ENCODE data around the gene EVI5L.
"Not testable (repeated sequence)": the region's sequence is repeated elsewhere in the genome, so short reads cannot be mapped to it uniquely, and the experiment has no call there.

EVI5L gene

DNA sequence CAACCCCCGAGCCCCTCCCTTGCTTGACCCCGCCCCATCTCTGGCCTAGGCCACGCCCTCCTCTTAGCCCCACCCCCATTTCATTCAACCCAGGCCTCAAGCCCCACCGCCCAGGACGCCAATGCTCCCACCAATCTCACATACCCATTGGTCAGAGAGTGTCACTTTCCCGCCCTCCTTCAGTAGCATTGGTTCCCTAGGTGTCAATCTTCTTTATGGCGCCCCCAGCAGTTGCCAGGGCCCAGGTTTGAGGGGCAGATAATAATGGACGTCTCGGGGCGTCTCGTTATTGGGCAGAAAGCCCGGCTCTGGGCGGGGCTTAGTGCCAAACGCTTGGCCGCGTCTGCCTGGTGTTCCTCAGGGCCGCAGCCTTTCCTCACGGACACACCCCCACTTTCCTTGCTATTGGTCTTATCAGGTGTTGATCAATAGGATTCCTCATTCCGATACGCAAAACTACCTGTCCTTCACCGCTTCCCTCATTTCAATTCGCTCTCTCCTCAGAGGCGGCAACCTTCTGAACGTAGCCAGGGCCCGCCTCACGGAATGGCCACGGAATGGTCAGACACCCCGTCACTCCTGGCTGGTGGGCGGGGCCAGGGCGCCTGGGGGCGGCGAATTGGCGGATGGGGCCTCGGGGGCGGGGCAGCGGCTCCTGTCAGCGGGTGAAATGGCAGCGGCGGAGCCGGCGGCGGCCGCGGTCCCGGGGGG, at the start of gene EVI5L:
Gene EVI5L (plus strand): TSS at position 658 of the 711 bp plus-strand sequence. CDS start 16,325 bp downstream, outside the sequence.
- peak; percentile 100 for DNase-seq

DNA sequence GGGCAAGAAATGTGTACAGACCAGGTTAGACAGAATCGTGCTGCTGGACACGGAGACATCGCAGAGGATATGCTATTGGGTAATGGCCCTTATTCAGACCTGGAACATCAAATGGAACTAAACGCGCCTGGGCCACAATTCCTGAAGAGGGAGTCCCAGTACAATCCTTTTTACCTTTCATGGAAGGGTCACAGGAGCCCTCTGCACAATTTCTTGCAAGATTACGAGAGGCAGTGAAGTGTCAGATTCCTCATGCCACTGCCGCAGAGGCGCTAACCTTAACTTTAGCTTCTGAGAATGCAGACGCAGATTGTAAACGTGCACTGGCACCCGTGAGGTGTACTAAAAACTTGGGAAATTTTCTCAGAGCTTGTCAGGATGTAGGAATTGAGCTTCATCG, 48.9 kb upstream of the EVI5L start:
- DNase-seq = no peak

DNA sequence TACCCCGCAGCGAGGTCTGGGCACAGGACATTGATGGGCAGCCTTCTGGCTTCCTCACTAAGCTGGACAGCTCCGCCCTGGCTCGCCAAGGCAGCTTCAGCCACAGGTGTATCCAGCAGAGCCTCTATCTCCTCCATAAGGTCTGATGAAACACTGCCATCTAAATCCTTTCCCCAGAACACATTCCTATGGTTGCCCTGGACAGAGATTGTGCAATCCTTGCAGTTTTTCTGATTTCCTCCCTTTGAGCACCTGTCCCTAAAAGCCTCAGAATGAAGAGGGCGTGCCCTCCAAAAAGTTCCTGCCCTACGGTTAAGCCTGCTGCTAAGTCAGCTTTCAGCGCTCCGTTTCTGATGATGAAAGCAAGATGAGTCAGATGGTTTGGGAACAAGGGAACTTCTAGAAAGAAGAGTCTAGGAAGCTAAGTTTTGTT, 46.0 kb upstream of the EVI5L start:
- DNase-seq = peak; percentile 83

DNA sequence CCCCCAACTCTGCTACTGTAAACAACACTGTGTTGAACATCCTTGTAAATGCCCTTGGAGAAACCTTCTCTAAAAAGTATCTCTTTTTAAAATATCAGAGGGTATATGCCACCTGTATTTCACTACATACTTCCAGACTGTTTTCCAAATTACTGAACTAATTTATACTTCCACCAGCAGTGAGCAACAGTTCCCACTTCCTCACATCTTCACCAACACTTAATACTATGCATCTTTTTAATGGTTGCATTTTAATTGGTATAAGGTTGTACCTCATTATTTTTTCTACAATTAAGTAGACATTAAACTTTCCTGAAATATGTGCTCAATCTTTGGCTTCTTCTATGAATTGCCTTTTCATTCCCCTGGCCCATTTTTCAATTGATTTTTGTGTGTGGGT, 45.2 kb upstream of the EVI5L start:
- DNase-seq = no peak

DNA sequence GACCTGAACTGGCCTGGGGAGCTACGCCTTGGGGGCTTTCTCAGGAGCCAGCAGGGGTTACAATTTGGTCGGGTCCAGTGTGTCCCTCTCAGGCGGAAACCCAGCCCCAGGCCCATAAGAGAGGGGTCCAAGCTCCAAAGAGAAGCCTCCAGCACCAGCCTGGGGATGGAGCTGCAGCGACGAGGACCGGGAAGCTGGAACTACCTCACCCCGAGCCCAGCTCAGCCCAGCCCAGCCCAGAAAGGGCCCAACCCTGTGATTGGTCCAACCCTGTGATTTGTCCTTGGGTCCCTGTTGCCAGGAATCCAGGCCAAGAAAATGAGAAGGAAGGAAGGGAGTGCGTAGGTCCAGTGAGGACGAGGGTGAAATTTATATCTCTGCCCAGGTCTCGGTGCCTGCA, 42.9 kb upstream of the EVI5L start:
- no peak for DNase-seq

DNA sequence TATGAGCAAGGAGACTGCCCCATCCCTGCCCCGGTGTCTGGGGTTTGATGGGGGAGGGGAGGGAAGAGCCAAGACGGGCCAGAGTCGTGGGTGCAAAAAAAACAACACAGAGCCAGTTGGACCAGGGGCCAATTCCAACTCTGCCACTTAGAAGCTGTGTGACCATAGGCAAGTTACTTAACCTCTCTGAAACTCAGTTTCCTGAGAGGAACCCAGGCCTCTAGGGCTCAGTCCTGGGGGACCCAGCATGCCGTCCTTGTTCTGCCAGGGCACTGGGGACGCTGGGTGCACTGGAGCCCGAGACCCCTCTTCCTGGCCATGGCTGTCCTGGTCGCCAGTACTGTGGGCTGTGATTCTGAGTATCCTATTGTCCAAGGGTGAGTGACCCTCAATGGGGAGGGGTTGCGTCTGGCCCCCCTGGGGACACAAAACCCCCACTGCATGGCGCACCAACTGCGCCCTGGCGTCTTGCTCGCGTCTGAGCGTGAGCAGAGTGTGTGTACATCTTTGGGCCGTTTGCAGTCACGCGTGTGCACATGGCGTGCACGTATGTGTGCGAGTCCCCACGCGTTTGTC, 42.3 kb upstream of the EVI5L start:
- DNase-seq = no peak

DNA sequence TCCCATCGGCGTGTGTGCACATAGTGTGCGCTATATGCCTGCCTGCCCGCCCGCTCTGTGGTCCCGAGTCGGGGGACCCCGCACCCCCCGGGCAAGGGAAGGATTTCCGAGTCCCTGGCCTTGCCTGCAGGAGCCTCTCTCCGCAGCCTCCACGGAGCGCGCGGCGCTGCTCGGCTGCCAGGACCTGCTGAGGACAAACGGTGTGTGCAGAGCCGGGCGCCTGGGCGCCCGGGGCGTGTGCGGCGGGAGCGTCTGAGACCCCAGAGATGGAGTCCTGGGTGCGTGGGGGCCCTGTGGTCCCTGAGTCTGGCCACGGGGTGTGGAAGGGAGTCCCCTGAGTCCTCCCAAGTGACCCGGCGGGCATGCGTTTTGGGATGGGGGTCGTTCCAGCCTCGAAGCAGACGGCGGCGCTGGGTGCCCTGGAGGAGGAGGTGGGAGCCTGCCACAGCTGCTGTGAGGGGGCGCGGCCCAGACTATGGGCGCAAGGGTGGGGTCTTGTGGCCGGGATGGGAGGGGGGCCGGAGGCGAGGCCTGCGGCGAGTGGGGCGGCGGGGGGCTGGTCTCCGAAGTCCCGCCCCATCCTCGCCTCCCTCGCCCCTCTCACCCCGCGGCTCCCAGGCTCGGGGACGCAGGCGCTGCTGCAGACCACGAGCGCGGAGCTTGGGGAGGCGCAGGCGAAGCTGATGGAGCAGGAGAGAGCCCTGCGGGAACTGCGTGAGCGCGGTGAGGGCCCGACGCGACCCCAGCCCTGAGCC, 41.7 kb upstream of the EVI5L start:
- DNase-seq = no peak

DNA sequence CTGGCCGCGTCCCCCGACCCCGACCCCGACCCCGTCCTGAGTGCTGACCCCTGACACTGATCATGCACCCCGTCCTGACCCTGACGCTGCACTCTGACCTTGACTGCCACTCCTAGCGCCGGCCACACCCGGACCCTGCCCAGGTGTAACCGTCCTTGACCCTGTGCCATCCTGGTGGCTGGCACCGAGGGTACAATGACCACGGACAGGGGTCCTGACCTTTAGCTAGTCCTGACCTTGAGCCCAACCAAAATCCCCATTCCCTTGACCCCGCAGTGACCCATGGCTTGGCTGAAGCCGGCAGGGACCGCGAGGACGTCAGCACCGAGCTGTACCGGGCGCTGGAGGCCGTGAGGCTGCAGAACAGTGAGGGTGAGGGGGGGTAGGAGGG, 41.1 kb upstream of the EVI5L start:
- no peak for DNase-seq

DNA sequence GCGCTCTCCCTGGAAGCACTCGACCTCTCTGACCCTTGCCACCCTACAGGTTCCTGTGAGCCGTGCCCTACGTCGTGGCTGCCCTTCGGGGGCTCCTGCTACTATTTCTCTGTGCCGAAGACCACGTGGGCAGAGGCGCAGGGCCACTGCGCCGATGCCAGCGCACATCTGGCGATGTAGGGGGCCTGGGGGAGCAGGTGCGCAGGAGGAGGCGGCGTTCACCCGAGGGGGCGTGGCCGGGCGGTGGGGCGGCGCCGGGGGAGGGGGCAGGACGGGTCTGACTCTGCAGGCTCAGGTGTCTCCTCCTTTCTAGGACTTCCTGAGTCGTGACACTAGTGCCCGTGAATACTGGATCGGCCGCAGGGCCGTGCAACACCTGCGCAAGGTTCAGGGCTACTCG, 40.6 kb upstream of the EVI5L start:
- no peak for DNase-seq

DNA sequence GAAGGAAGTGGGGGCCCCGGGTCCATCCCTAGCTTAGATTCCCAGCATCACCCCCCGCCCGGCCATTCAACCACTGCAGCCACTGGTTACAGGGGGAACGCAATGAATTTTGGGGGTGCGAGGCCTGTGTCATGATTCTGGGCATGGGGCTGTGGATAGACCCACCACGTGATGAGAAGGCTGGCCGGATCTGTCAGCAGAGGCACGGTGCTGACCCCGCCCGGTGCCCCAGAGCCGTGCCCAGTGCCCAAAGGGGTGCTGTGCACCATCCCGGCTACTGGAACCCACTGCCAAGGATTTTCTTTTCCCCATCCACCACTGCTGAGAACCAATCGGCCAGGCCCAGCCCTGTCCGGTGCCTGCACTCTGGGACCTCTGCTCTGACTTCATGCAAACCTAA, 39.6 kb upstream of the EVI5L start:
- DNase-seq = no peak

DNA sequence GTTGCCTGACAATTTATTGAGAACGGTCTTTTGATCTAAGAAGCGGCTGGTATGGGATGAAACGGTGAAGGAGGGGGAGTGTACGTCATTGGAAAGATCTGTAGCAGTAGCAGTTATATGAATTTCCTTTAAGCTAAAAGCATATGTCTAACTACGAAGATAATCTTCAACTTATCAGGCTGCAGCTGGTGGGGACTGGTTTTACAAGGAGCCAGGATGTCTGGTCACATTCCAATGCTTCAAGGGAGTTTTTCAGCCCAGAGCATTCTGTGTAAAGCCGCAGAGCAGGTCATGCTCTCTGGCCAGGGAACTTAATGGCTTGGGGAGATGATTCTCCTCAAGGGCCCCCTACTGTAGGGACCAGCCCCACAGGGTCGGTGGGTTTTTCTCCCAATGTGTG, 37.7 kb upstream of the EVI5L start:
- DNase-seq = no peak

DNA sequence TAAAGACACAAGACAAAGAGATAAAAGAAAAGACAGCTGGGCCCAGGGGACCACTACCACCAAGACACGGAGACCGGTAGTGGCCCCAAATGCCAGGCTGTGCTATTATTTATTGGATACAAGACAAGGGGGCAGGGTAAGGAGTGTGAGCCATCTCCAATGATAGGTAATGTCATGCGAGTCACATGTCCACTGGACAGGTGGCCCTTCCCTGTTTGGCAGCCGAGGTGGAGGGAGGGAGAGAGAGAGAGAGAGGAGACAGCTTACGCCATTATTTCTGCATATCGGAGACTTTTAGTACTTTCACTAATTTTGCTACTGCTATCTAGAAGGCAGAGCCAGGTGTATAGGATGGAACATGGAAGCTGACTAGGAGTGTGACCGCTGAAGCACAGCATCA, 37.3 kb upstream of the EVI5L start:
- not testable (repeated sequence) for DNase-seq

DNA sequence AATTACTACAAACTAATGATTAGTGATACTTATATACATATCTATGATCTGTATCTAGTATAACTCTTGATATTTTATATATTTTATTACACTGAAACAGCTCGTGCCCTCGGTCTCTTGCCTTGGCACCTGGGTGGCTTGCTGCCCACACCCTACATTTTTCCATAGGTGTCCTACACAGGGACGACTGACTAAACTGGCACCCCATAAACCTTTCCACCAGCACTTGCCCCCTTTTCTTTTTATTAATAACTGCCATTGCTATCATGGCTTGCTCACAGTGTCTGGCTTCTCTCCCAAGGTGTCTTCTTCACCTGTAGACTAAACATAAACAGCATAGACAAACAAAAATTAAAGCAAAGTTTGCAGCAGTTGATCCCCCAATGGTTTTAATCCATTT, 36.5 kb upstream of the EVI5L start:
- DNase-seq = no peak

DNA sequence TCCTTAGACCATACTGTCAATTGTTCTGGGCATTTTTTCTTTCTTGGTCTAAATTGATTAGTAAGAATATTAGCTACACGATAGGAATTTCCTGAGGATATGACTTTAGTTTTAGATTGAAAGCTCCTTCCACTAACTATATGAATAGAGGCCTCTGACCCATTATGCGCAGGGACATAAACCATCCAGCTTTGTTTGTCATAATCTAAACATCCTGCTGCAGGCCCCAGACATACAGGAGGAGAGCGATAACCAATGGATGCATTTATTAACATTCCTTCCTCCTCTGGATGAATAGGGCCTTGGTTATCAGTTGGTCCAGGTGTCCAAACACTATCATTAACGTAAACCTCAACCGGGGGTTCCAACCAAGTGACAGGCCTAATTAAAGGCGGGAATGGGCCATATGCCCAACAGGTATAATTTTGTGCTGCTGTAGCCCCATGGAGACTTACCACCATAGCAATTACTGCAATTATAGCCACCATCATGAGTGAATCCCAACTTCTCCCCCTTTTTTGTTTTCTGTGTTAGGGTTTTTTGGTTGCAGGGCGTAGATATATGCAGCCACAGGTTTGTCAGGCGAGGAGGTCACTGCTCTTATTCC, 34.4 kb upstream of the EVI5L start:
- no peak for DNase-seq

DNA sequence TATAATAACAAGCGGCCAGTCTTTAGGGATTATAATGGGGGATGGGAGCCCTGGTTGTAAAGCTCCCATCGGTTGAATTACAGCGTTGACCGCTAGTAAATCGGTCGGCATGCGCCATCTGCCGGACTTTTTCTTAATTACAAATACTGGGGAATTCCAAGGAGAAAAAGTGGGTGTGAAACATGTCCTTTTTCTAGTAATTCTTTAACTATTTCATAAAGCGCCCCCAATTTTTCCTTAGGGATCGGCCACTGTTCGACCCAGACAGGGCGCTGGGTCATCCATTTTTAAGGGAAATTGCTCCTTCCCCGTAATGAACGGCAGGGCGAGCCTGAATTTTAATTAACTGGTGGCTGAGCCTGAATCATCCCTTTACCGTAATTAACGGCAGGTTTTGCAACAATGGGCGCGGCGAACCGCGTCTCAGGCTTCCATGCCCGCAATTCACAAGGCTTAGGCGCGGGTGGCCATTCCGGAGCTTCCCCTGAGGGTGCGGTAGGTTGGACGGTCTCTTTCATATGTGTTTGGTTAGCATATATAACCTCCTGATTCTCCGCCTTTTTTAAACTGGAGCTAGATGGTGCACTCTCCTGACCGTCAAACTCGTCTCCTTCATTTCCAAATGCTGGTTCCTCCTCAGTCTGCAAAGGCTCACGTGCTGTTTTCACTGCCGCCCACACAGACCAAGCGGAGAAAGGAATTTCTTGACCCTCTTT, 30.2 kb upstream of the EVI5L start:
- peak; percentile 91 for DNase-seq

DNA sequence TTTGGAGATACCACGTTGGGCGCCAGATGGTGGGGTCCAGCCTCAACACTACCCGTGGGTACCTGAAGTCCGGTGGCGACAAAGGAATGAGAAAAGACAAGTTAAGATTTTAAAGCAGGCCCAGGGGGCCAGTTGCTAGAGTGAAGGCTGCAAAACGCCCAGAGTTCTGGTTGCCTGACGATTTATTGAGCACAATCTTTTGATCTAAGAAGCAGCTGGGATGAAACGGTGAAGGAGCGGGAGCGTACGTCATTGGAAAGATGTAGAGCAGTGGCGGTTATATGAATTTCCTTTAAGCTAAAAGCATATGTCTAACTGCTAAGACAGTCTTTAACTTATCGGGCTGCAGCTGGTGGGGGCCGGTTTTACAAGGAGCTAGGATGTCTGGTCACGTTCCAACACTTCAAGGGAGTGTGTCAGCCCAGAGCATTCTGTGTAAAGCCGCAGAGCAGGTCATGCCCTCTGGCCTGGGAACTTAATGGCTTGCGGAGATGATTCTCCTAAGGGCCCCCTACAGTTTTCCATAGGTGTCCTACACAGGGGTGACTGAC, 28.9 kb upstream of the EVI5L start:
- DNase-seq = no peak

DNA sequence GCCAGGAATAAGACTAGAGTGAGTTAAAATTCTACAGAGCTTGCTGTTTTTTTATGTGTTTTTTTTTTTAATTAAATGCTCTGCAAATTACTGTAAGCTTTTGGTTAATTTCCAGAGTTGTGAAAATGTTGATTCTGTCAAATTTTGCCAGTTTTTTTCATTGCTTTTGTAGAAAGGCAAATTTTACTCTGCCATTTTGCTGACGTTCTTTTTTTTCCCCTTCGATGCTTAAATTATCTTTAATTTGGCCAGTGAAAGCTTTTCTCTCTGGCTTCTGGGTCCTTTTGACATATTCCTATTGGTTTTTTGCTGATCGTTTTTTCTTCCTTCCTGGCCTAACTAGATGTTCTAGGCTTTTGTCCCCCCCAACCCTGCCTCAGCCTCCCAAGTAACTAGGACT, 23.8 kb upstream of the EVI5L start:
- DNase-seq = no peak

DNA sequence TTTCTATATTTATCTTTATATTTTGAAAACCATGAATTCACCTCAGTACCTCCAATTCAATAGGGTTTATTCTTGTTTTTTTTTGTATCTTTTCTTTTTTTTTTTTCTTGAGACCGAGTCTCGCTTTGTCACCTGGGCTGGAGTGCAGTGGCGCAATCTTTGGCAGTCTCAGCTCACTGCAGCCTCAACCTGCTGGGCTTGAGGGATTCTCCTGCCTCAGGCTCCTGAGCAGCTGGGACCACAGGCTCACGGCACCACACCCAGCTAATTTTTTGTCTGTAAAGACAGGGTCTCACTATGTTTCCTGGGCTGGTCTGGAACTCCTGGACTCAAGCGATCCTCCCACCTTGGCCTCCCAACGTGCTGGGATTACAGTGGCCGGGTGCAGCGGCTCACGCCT, 23.1 kb upstream of the EVI5L start:
- DNase-seq = no peak

DNA sequence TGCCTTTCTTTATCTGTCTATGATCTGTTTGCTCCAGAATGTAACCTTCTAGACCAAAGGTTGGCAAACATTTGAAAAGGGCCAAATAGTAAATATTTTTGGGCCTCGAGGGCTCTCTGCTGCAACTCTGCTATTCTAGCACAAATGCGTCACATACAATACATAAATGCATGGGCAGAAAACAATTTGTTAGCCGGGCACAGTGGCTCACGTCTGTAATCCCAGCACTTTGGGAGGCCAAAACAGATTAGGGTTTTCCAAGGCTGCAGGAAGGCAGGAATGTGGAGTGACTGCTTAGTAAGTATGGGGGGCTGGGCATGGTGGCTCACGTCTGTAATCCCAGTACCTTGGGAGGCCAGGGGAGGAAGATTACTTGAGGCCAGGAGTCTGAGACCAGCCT, 21.9 kb upstream of the EVI5L start:
- DNase-seq = no peak

DNA sequence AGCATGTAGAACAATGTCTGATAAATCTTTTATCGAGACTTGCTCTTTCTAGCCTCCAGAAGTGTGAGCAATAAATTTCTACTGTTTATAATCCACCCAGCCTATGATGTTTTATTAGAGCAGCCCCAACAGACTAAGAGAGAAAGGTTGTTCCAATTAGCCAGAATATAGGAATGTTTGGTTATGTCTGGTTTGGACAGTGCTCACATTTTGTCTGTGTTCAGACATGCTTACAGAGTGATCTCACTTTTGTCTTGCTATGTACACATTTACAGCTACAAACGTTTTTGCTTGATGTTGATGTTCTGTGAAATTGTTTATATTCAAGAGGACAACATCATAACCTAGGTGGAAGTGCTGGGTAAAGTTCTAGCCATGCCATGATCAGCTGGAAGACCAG, 18.0 kb upstream of the EVI5L start:
- no peak for DNase-seq

DNA sequence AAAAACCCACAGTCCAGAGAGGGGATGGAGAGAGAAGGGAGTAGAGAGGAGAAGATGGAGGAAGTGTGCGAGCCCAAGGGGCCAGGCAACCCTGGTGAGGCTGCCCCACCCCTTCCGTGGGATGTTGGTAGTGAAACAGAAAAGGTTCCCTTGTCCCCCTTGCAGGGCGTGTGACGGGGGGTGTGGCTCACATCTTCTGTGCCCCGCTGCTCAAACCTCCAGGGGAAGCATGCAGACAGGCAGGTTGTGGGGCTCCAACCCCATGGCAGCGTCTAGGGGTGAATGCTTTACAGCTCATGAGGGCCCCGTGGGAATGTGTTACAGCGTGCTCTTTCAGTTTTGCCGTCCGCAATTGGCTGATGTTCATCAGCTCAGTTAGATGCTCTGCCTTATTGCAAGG, 14.7 kb upstream of the EVI5L start:
- DNase-seq = no peak

DNA sequence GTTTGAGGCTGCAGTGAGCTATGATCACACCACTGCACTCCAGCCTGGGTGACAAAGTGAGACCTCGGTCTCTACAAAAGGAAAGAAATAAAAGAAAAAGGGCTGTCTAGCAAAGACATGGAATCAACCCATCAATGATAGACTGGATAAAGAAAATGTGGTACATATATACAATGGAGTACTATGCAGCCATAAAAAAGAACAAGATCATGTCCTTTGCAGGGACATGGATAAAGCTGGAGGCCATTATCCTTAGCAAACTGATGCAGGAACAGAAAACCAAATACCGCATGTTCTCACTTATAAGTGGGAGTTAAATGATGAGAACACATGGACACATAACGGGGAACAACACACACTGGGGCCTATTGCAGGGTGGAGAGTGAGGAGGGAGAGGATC, 14.0 kb upstream of the EVI5L start:
- not testable (repeated sequence) for DNase-seq

DNA sequence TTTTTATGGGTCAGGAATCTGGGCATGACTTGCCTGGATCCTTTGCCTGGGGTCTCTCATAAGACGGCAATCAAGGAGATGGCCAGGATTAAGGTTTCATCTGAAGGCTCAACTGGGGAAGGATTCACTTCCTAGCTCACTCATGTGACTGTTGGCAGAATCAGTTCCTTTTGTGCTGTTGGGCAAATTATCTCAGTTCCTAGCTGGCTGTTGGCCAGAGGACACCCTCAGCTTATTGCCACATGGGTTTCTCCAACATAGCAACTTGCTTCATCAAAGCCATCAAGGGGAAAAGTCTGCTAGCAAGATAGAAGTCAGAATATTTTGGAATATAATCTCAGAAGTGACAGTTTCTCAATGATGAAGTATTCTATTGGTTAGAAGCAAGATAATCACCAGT, 12.2 kb upstream of the EVI5L start:
- DNase-seq = peak; percentile 76

All from suppressor macrophage treated with lipopolysaccharide for 4 hours (primary cell).